ENCODE measurements around the gene PHACTR2.
"Not testable (repeated sequence)": the region's sequence is repeated elsewhere in the genome, so short reads cannot be mapped to it uniquely, and the experiment has no call there.

PHACTR2 gene

GRCh38 chr6:143698759-143699429 lies 21.1 kb downstream of the PHACTR2 start:
- no peak for DNase-seq (ENCODE audit: low spot score)

GRCh38 chr6:143699430-143699825 lies 21.7 kb downstream of the PHACTR2 start:
- DNase-seq (ENCODE audit: low spot score), result no peak

GRCh38 chr6:143700684-143701348 lies 23.1 kb downstream of the PHACTR2 start:
- no peak for DNase-seq (ENCODE audit: low spot score)

GRCh38 chr6:143701349-143702234 lies 23.8 kb downstream of the PHACTR2 start:
- DNase-seq (ENCODE audit: low spot score), result no peak

GRCh38 chr6:143705569-143705968 lies 27.8 kb downstream of the PHACTR2 start:
- no peak for DNase-seq (ENCODE audit: low spot score)

- no peak for DNase-seq (ENCODE audit: low spot score)
Observed at GRCh38 chr6:143707697-143708096, 29.9 kb downstream of the PHACTR2 start.

GRCh38 chr6:143708889-143709288 lies 31.1 kb downstream of the PHACTR2 start:
- DNase-seq (ENCODE audit: low spot score), result no peak

GRCh38 chr6:143711714-143712113 lies 33.9 kb downstream of the PHACTR2 start:
- no peak for DNase-seq (ENCODE audit: low spot score)

GRCh38 chr6:143718472-143718871 lies 40.7 kb downstream of the PHACTR2 start:
- DNase-seq (ENCODE audit: low spot score), result no peak

GRCh38 chr6:143721642-143722041 lies 43.9 kb downstream of the PHACTR2 start:
- no peak for DNase-seq (ENCODE audit: low spot score)

GRCh38 chr6:143724876-143725275 lies 47.1 kb downstream of the PHACTR2 start:
- DNase-seq (ENCODE audit: low spot score), result no peak

- DNase-seq (ENCODE audit: low spot score), result no peak
Observed at GRCh38 chr6:143726015-143726647, 48.4 kb downstream of the PHACTR2 start.

- no peak for DNase-seq (ENCODE audit: low spot score)
Observed at GRCh38 chr6:143727035-143727434, 49.3 kb downstream of the PHACTR2 start.

- no peak for DNase-seq (ENCODE audit: low spot score)
Observed at GRCh38 chr6:143731789-143732188, 54.0 kb downstream of the PHACTR2 start.

GRCh38 chr6:143732536-143732935 lies 54.8 kb downstream of the PHACTR2 start:
- DNase-seq (ENCODE audit: low spot score), result no peak

- DNase-seq (ENCODE audit: low spot score), result no peak
Observed at GRCh38 chr6:143733510-143733909, 55.7 kb downstream of the PHACTR2 start.

GRCh38 chr6:143734641-143735063 lies 56.9 kb downstream of the PHACTR2 start:
- no peak for DNase-seq (ENCODE audit: low spot score)

- DNase-seq (ENCODE audit: low spot score), result not testable (repeated sequence)
Observed at GRCh38 chr6:143738072-143738690, 60.4 kb downstream of the PHACTR2 start.

- no peak for DNase-seq (ENCODE audit: low spot score)
Observed at GRCh38 chr6:143739341-143739851, 61.6 kb downstream of the PHACTR2 start.

GRCh38 chr6:143740213-143740612 lies 62.4 kb downstream of the PHACTR2 start:
- DNase-seq (ENCODE audit: low spot score), result no peak

GRCh38 chr6:143741480-143741879 lies 63.7 kb downstream of the PHACTR2 start:
- DNase-seq (ENCODE audit: low spot score), result no peak

Data from putamen (tissue), 1 donor.